HepG2 (cell line): ENCODE measurements around the gene C16orf89. TPM values are rescaled to one million over a fixed set of nuclear protein-coding genes. Genes with fewer than 3 reads are reported as not detected.

Experiments
- ATAC-seq: fragments of 200-7000 bp; cut with Tn5 transposase; 3 replicates; pipeline ENCODE4 v1.9.1; 2020; ENCODE audit warnings: mild to moderate bottlenecking, moderate library complexity
- BruUV-seq: library from RNA; stranded (reverse); fragments of 400-500 nt; replicated peaks from 2 replicates; lab custom pipeline; 2021; lab: Mats Ljungman, UMichigan
- CTCF ChIA-PET: fragments of 300-600 bp; formaldehyde crosslinking; extraction: SDS; loops from one replicate; lab custom pipeline; 2021; ENCODE audit warnings: low total read pairs, inconsistent platforms, low intra/inter-chr PET ratio; lab: Yijun Ruan, JAX
- POLR2A ChIA-PET: fragments of 350-600 bp; sonication (Branson Sonifier 250); formaldehyde crosslinking; loops from one replicate; lab custom pipeline; 2020; ENCODE audit warnings: antibody characterized with exemption, inconsistent platforms; lab: Yijun Ruan, JAX
- DNase-seq: peaks from one replicate; pipeline ENCODE4 v3.0.0-alpha.2; 2015; ENCODE audit warnings: low spot score
- FAIRE-seq: peaks from 3 replicates; lab custom pipeline; 2011; peaks lifted over from hg19 to GRCh38; lab: Jason Lieb, UNC
- H2AFZ ChIP-seq: one replicate; pipeline ENCODE4 v1.6.1; 2011; ENCODE audit warnings: low read length, inconsistent platforms
- H3K27ac ChIP-seq: fragments of 300-600 bp; 3 replicates; pipeline ENCODE4 v1.8.0; 2011; ENCODE audit warnings: mixed run types, mild to moderate bottlenecking, mixed read lengths, low read length, inconsistent platforms; ENCODE audit not compliant: insufficient read depth; ENCODE audit errors: extremely low read length
- H3K27me3 ChIP-seq, 2 experiments: fragments of 200-600 bp in 1 of 2; 2 replicates in 1 of 2; 3 replicates in 1 of 2; pipeline versions ENCODE4 v1.6.0 to v1.8.0; 2011; ENCODE audit warnings: low read length in 2 of 2, mild to moderate bottlenecking in 2 of 2, moderate library complexity in 2 of 2, inconsistent platforms in 1 of 2; ENCODE audit not compliant: insufficient read depth in 2 of 2, control insufficient read depth in 1 of 2
- H3K36me3 ChIP-seq, 2 experiments: fragments of 200-600 bp in 1 of 2; replicated peaks in 1 of 2; 2 replicates in 1 of 2; 3 replicates in 1 of 2; pipeline versions ENCODE4 v1.5.1 to v1.8.0; 2011; ENCODE audit warnings: low read length in 2 of 2, inconsistent platforms in 1 of 2; ENCODE audit not compliant: insufficient read depth in 2 of 2, control insufficient read depth in 1 of 2
- H3K4me1 ChIP-seq: 2 replicates; pipeline ENCODE4 v1.5.1; 2012; ENCODE audit warnings: low read length, inconsistent platforms; ENCODE audit not compliant: insufficient read depth
- H3K4me2 ChIP-seq: 2 replicates; pipeline ENCODE4 v1.6.0; 2011; ENCODE audit warnings: low read depth, low read length, inconsistent platforms
- H3K4me3 ChIP-seq, 3 experiments: fragments of 200-600 bp in 1 of 3; sonication (generic), shearing (Covaris generic) in 1 of 3; replicated peaks in 1 of 3; 2 replicates each; pipeline ENCODE4 v1.5.1; 2011 to 2016; ENCODE audit warnings: low read length in 3 of 3, inconsistent platforms in 2 of 3, low read depth in 2 of 3, mild to moderate bottlenecking in 2 of 3, control low read depth in 1 of 3, mixed read lengths in 1 of 3; ENCODE audit not compliant: insufficient read depth in 1 of 3
- H3K79me2 ChIP-seq: one replicate; pipeline ENCODE4 v1.6.1; 2011; ENCODE audit warnings: low read length, inconsistent platforms; ENCODE audit not compliant: insufficient read depth
- H3K9ac ChIP-seq: 2 replicates; pipeline ENCODE4 v1.6.0; 2011; ENCODE audit warnings: mild to moderate bottlenecking, low read depth, low read length, inconsistent platforms; ENCODE audit not compliant: insufficient read depth
- H3K9me3 ChIP-seq: 2 replicates; pipeline ENCODE4 v1.5.1; 2012; ENCODE audit warnings: mild to moderate bottlenecking, low read length
- H4K20me1 ChIP-seq: 2 replicates; pipeline ENCODE4 v1.6.0; 2011; ENCODE audit warnings: inconsistent platforms, mild to moderate bottlenecking, low read length, moderate library complexity; ENCODE audit not compliant: insufficient read depth
- BATF2 ChIP-seq: sonication (generic); formaldehyde crosslinking; IDR thresholded peaks from 2 replicates; pipeline ENCODE4 v1.8.0; 2022; ENCODE audit warnings: mild to moderate bottlenecking, missing genetic modification reagents, moderate library complexity
- DMAP1 ChIP-seq: IDR thresholded peaks from 2 replicates; pipeline ENCODE4 v1.6.1; 2016
- HOXA9 ChIP-seq: sonication (generic); formaldehyde crosslinking; IDR thresholded peaks from 2 replicates; pipeline ENCODE4 v1.8.1; 2022; ENCODE audit warnings: missing genetic modification reagents, mild to moderate bottlenecking, moderate library complexity, borderline replicate concordance
- MAZ ChIP-seq, 2 experiments: sonication (generic) in 1 of 2; formaldehyde crosslinking in 1 of 2; IDR thresholded peaks; 2 replicates each; pipeline versions ENCODE4 v1.5.0 to v1.6.1; 2012 to 2020; ENCODE audit warnings: low read depth in 2 of 2, mild to moderate bottlenecking in 2 of 2, borderline replicate concordance in 1 of 2, improper control_type of control experiment in 1 of 2, low read length in 1 of 2, missing genetic modification reagents in 1 of 2, moderate library complexity in 1 of 2
- MIER3 ChIP-seq: IDR thresholded peaks from 2 replicates; pipeline ENCODE4 v1.6.1; 2016; ENCODE audit warnings: missing compliant biosample characterization, borderline replicate concordance
- PCBP2 ChIP-seq: fragments of 200-400 bp; formaldehyde crosslinking; optimal IDR thresholded peaks from 2 replicates; pipeline ENCODE3; 2018; ENCODE audit warnings: low read length, low read depth; ENCODE audit not compliant: poor library complexity, severe bottlenecking
- POLR2A ChIP-seq, 2 experiments: IDR thresholded peaks; 2 replicates each; pipeline ENCODE4 v1.6.1; 2011; ENCODE audit warnings: low read depth in 2 of 2, low read length in 2 of 2, mild to moderate bottlenecking in 1 of 2, moderate library complexity in 1 of 2; ENCODE audit not compliant: insufficient read depth in 1 of 2
- RFX3 ChIP-seq: IDR thresholded peaks from 2 replicates; pipeline ENCODE4 v1.6.1; 2016; ENCODE audit warnings: missing biosample characterization, missing genetic modification reagents
- ZBTB7A ChIP-seq: sonication (generic); formaldehyde crosslinking; IDR thresholded peaks from 2 replicates; pipeline ENCODE4 v1.8.0; 2022; ENCODE audit warnings: mild to moderate bottlenecking, missing genetic modification reagents
- ZNF224 ChIP-seq: sonication (generic); formaldehyde crosslinking; IDR thresholded peaks from 2 replicates; pipeline ENCODE4 v1.5.0; 2020; ENCODE audit warnings: mild to moderate bottlenecking, missing genetic modification reagents
- ZNF879 ChIP-seq: sonication (generic); formaldehyde crosslinking; IDR thresholded peaks from 2 replicates; pipeline ENCODE4 v1.8.1; 2023; ENCODE audit warnings: missing genetic modification reagents
- ZSCAN31 ChIP-seq: sonication (generic); formaldehyde crosslinking; IDR thresholded peaks from 2 replicates; pipeline ENCODE4 v1.5.0; 2020; ENCODE audit warnings: low read depth, mild to moderate bottlenecking, missing genetic modification reagents
- WGBS: methylation state at CpG from one replicate; pipeline ENCODE4 v1.1.6; 2017; ENCODE audit warnings: low lambda C conversion rate; 5-methylcytosine and 5-hydroxymethylcytosine counted together
- in situ Hi-C: cut with HindIII; loops from 2 replicates; pipeline ENCODE4 v1.10.0; 2017; ENCODE audit warnings: low pct_unique_long_range_greater_than_20kb; ENCODE audit not compliant: extremely low pct_ligation_motif_present
- intact Hi-C: fragments of 100-400 bp; cut with micrococcal nuclease; formaldehyde crosslinking; loops from one replicate; pipeline ENCODE4 v1.10.0; 2022; ENCODE audit not compliant: unreplicated experiment
- polyA plus RNA-seq, 8 experiments: library from polyadenylated mRNA; depleted of rRNA in 3 of 8; stranded (reverse) in 7 of 8; unstranded in 1 of 8; fragments of >200 nt; fragmentation: Illumina TruSeq in 4 of 8; extraction: Trizol in 4 of 8; gene quantifications; 2 replicates each; pipeline versions ENCODE4 v1.2.1 to v1.2.3, GENCODE V29; 2011 to 2016; ENCODE audit warnings: low read depth in 4 of 8, missing spikeins in 1 of 8, mixed read lengths in 1 of 8; ENCODE audit not compliant: insufficient read depth in 1 of 8
- total RNA-seq, 5 experiments: library from RNA; depleted of rRNA; stranded (reverse); fragments of >200 nt; fragmentation: Illumina TruSeq; extraction: Trizol; gene quantifications; 2 replicates each; pipeline ENCODE4 v1.2.3, GENCODE V29; 2016; ENCODE audit warnings: low read depth in 1 of 5
- TF ChIP-seq, protein P1 (sequence below), 2 experiments: sonication (generic) in 1 of 2; formaldehyde crosslinking in 1 of 2; IDR thresholded peaks; 2 replicates each; pipeline versions ENCODE4 v1.6.1 to v1.9.0; 2014 to 2022; ENCODE audit warnings: antibody characterized with exemption in 1 of 2, borderline replicate concordance in 1 of 2, inconsistent platforms in 1 of 2, low read depth in 1 of 2, missing genetic modification reagents in 1 of 2
- TF ChIP-seq, protein P2 (sequence below): sonication (generic); formaldehyde crosslinking; IDR thresholded peaks from 2 replicates; pipeline ENCODE4 v1.8.0; 2022; ENCODE audit warnings: missing genetic modification reagents, mild to moderate bottlenecking, borderline replicate concordance

The C16orf89 gene
- total and polyA plus RNA-seq, 2 of the 13 experiments (the other 11 are each of a cell fraction or from before 2014, with no cell fraction given), result 1.9 to 3.4 TPM

- Histone ChIP-seq H3K79me2 (peaks cover 14% of the 10 kb centered on the region), H3K27ac (peak within 1 kb of the TSS; percentile 98), H3K36me3 (peaks cover 13 to 26% of the 10 kb centered on the region in 2 experiments; a peak in 4 of 5 replicates), H4K20me1 (no peaks in the 10 kb centered on the region), H3K4me2 (peak within 1 kb of the TSS; percentile 94), H3K4me1 (peaks cover 52% of the 10 kb centered on the region), H3K9me3 (no peaks in the 10 kb centered on the region), H3K4me3 (peak within 1 kb of the TSS; percentile 77 to 91 (median 78)), H3K27me3 (no peaks in the 10 kb centered on the region; a peak in 1 of 5 replicates), H2AFZ (no peak within 1 kb of the TSS), H3K9ac (peak within 1 kb of the TSS; percentile 94)
- ChIA-PET CTCF (no interaction called here), POLR2A (interaction anchor here (0.6 to 4.4 kb wide), 16 partner anchors 9 to 298 kb away, joined by 3 to 27 read pairs (median 4); partner anchors contain the start of genes ALG1, C16orf89, EEF2KMT and PPL)
- intact Hi-C loops, result loop anchor here (2.0 kb wide), 1 partner anchor 63 kb away; the partner anchor contains the start of gene EEF2KMT
- FAIRE-seq (peak; percentile 36), DNase-seq (peak; percentile 87), ATAC-seq (peak; percentile 43)
- 2% methylated on average over 45 of the region's 104 CpGs for WGBS
- BruUV-seq, result no TSS peak
- in situ Hi-C loops, result no loop called here
- TF ChIP-seq ZNF879, result no peak; the same call in 1 of the 2 replicates
- TF ChIP-seq, protein P1, sequence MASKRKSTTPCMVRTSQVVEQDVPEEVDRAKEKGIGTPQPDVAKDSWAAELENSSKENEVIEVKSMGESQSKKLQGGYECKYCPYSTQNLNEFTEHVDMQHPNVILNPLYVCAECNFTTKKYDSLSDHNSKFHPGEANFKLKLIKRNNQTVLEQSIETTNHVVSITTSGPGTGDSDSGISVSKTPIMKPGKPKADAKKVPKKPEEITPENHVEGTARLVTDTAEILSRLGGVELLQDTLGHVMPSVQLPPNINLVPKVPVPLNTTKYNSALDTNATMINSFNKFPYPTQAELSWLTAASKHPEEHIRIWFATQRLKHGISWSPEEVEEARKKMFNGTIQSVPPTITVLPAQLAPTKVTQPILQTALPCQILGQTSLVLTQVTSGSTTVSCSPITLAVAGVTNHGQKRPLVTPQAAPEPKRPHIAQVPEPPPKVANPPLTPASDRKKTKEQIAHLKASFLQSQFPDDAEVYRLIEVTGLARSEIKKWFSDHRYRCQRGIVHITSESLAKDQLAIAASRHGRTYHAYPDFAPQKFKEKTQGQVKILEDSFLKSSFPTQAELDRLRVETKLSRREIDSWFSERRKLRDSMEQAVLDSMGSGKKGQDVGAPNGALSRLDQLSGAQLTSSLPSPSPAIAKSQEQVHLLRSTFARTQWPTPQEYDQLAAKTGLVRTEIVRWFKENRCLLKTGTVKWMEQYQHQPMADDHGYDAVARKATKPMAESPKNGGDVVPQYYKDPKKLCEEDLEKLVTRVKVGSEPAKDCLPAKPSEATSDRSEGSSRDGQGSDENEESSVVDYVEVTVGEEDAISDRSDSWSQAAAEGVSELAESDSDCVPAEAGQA (IDR thresholded peaks at IDR 0.05; ENCODE audit: low read depth), result peak; percentile 19; the same call in 1 of the 2 replicates
- TF ChIP-seq, protein P1 (CRISPR knock-in tag; IDR thresholded peaks at IDR 0.05; ENCODE audit: borderline replicate concordance), result peak; percentile 88
- TF ChIP-seq HOXA9 (CRISPR knock-in tag), result peak; percentile 82; the same call in 1 of the 2 replicates
- peak; percentile 88 for TF ChIP-seq DMAP1 (CRISPR knock-in tag)
- TF ChIP-seq RFX3, result peak; percentile 26; the same call in 1 of the 2 replicates
- no peak; the same call in 1 of the 2 replicates for TF ChIP-seq ZNF224 (CRISPR knock-in tag)
- TF ChIP-seq ZBTB7A (CRISPR knock-in tag), result peak; percentile 45
- peak; percentile 96 for TF ChIP-seq MIER3 (CRISPR knock-in tag)
- TF ChIP-seq BATF2 (CRISPR knock-in tag), result peak; percentile 83; the same call in 1 of the 2 replicates
- peak; percentile 76 to 92 for TF ChIP-seq POLR2A (IDR thresholded peaks at IDR 0.05; ENCODE audit: insufficient read depth in 1 of 2, low read depth in 2 of 2, low read length in 2 of 2)
- no peak for TF ChIP-seq MAZ (IDR thresholded peaks at IDR 0.05; ENCODE audit: borderline replicate concordance, low read depth, low read length)
- peak; percentile 89; the same call in 1 of the 2 replicates for TF ChIP-seq MAZ (CRISPR knock-in tag; IDR thresholded peaks at IDR 0.05; ENCODE audit: low read depth)
- TF ChIP-seq, protein P2, sequence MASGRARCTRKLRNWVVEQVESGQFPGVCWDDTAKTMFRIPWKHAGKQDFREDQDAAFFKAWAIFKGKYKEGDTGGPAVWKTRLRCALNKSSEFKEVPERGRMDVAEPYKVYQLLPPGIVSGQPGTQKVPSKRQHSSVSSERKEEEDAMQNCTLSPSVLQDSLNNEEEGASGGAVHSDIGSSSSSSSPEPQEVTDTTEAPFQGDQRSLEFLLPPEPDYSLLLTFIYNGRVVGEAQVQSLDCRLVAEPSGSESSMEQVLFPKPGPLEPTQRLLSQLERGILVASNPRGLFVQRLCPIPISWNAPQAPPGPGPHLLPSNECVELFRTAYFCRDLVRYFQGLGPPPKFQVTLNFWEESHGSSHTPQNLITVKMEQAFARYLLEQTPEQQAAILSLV, result peak; percentile 89
- TF ChIP-seq PCBP2, result no peak
- TF ChIP-seq ZSCAN31, result peak; percentile 97
Measured at GRCh38 chr16:5033256-5034166, 32.2 kb downstream of the C16orf89 start, which contains the start of gene NAGPA. NAGPA (minus strand) TSS chr16:5033935; CDS start chr16:5033914, 21 bp downstream.
